ENCODE measurements around the gene ARHGEF28. TPM values are rescaled to one million over a fixed set of nuclear protein-coding genes. Genes with fewer than 3 reads are reported as not detected.

Gene ARHGEF28
- total and polyA plus RNA-seq, 2 experiments from 2014 or later = 3.5 to 11.2 TPM

DNA sequence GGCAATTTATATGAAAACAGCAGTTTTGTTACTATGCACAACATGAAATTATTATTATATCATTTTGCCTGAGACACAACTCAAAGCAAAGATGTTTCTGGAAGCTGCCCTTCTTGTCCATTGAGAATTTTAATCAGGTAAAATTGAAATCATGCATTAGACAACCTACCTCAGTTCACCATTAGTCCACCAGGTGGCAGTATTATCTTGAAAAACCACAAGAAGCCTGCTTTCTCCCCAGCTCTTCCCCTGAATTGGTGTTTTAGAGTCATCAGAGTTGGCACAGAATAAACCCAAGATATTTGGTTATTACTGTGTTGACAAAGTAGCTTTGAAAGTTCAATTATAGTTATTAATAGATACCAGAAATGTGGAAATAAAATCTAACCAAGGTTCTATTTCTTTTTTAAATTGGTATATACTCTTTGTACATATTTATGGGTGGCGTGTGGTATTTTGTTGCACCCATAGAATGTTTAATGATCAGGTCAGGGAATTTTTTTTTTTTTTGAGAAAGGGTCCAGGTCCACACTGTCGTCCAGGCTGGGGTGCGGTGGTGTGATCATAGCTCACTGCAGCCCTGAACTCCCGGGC is 34.8 kb upstream of the ARHGEF28 start:
- Histone ChIP-seq H3K27ac (no peak overlapping the region), H3K4me2 (no peak overlapping the region), H3K9me3 (ENCODE audit: low read depth) (no peaks in the 10 kb centered on the region), H3K4me3 (no peak overlapping the region), H3K9me2 (replicated peaks; ENCODE audit: insufficient read depth) (no peaks in the 10 kb centered on the region), H4K20me1 (ENCODE audit: insufficient read depth, poor library complexity, severe bottlenecking) (no peaks in the 10 kb centered on the region), H3K27me3 (no peaks in the 10 kb centered on the region), H3K4me1 (ENCODE audit: insufficient read depth) (no peaks in the 10 kb centered on the region), H3K36me3 (replicated peaks; ENCODE audit: insufficient read depth, low read depth) (no peaks in the 10 kb centered on the region), H3K79me2 (no peaks in the 10 kb centered on the region), H2AFZ (no peak overlapping the region)
- TF ChIP-seq, protein P1, sequence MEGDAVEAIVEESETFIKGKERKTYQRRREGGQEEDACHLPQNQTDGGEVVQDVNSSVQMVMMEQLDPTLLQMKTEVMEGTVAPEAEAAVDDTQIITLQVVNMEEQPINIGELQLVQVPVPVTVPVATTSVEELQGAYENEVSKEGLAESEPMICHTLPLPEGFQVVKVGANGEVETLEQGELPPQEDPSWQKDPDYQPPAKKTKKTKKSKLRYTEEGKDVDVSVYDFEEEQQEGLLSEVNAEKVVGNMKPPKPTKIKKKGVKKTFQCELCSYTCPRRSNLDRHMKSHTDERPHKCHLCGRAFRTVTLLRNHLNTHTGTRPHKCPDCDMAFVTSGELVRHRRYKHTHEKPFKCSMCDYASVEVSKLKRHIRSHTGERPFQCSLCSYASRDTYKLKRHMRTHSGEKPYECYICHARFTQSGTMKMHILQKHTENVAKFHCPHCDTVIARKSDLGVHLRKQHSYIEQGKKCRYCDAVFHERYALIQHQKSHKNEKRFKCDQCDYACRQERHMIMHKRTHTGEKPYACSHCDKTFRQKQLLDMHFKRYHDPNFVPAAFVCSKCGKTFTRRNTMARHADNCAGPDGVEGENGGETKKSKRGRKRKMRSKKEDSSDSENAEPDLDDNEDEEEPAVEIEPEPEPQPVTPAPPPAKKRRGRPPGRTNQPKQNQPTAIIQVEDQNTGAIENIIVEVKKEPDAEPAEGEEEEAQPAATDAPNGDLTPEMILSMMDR (IDR thresholded peaks at IDR 0.05; ENCODE audit: poor library complexity) = peak; percentile 91
- TF ChIP-seq EZH2 (IDR thresholded peaks at IDR 0.05; ENCODE audit: borderline replicate concordance) (no peak), EZH2phosphoT487 (IDR thresholded peaks at IDR 0.05; ENCODE audit: low read depth, severe bottlenecking, unreplicated experiment) (no peak)
- peak; percentile 85 for DNase-seq (ENCODE audit: low spot score)
- WGBS (ENCODE audit: low lambda C conversion rate, missing lambda C conversion rate) = 56% methylated on average over 4 of the region's 4 CpGs

- Histone ChIP-seq H3K4me2 (no peak overlapping the region), H3K79me2 (no peaks in the 10 kb centered on the region), H3K27me3 (no peaks in the 10 kb centered on the region), H3K27ac (no peak overlapping the region), H3K4me3 (no peak overlapping the region), H3K4me1 (ENCODE audit: insufficient read depth) (no peaks in the 10 kb centered on the region), H4K20me1 (ENCODE audit: insufficient read depth, poor library complexity, severe bottlenecking) (no peaks in the 10 kb centered on the region), H3K9me3 (ENCODE audit: low read depth) (no peaks in the 10 kb centered on the region), H3K9me2 (replicated peaks; ENCODE audit: insufficient read depth) (no peaks in the 10 kb centered on the region), H3K36me3 (replicated peaks; ENCODE audit: insufficient read depth, low read depth) (no peaks in the 10 kb centered on the region), H2AFZ (no peak overlapping the region)
- TF ChIP-seq, protein P1 (IDR thresholded peaks at IDR 0.05; ENCODE audit: poor library complexity) = no peak
- TF ChIP-seq EZH2phosphoT487 (IDR thresholded peaks at IDR 0.05; ENCODE audit: low read depth, severe bottlenecking, unreplicated experiment) (no peak), EZH2 (IDR thresholded peaks at IDR 0.05; ENCODE audit: borderline replicate concordance) (no peak)
- WGBS (ENCODE audit: low lambda C conversion rate, missing lambda C conversion rate) = 34% methylated on average over 4 of the region's 4 CpGs
- DNase-seq (ENCODE audit: low spot score) = peak; percentile 63
These were observed 34.1 kb upstream of the ARHGEF28 start for GRCh38 chr5:73591698-73592501.

GRCh38 chr5:73592551-73592950 is 33.4 kb upstream of the ARHGEF28 start:
- Histone ChIP-seq H3K27ac (no peak overlapping the region), H2AFZ (no peak overlapping the region), H3K9me3 (ENCODE audit: low read depth) (no peaks in the 10 kb centered on the region), H3K27me3 (no peaks in the 10 kb centered on the region), H3K9me2 (replicated peaks; ENCODE audit: insufficient read depth) (no peaks in the 10 kb centered on the region), H4K20me1 (ENCODE audit: insufficient read depth, poor library complexity, severe bottlenecking) (no peaks in the 10 kb centered on the region), H3K4me3 (no peak overlapping the region), H3K36me3 (replicated peaks; ENCODE audit: insufficient read depth, low read depth) (no peaks in the 10 kb centered on the region), H3K79me2 (no peaks in the 10 kb centered on the region), H3K4me1 (ENCODE audit: insufficient read depth) (no peaks in the 10 kb centered on the region), H3K4me2 (no peak overlapping the region)
- 79% methylated on average over 1 of the region's 1 CpG for WGBS (ENCODE audit: low lambda C conversion rate, missing lambda C conversion rate)
- TF ChIP-seq, protein P1 (IDR thresholded peaks at IDR 0.05; ENCODE audit: poor library complexity) = no peak
- TF ChIP-seq EZH2phosphoT487 (IDR thresholded peaks at IDR 0.05; ENCODE audit: low read depth, severe bottlenecking, unreplicated experiment) = no peak
- no peak for DNase-seq (ENCODE audit: low spot score)
